ENCODE results near the gene HJURP. TPM values are rescaled to one million over a fixed set of nuclear protein-coding genes. Genes with fewer than 3 reads are reported as not detected.

HJURP gene
- total RNA-seq, 6 experiments from 2014 or later = 0.27 to 2.5 (median 0.89) TPM

- Histone ChIP-seq H3K27me3 (no peaks in the 10 kb centered on the region), H3K27ac (no peak overlapping the region), H3K4me1 (peaks cover 0 to 13% (median 0%) of the 10 kb centered on the region in 4 donors), H3K9me3 (no peaks in the 10 kb centered on the region), H3K36me3 (no peaks in the 10 kb centered on the region), H3K4me3 (no peak overlapping the region)
- intact Hi-C loops (cut with DNase I) = no loop called here
- no peak for ATAC-seq
- DNase-seq = no peak
- TF ChIP-seq POLR2A (IDR thresholded peaks at IDR 0.05) = no peak
- TF ChIP-seq, protein P1, sequence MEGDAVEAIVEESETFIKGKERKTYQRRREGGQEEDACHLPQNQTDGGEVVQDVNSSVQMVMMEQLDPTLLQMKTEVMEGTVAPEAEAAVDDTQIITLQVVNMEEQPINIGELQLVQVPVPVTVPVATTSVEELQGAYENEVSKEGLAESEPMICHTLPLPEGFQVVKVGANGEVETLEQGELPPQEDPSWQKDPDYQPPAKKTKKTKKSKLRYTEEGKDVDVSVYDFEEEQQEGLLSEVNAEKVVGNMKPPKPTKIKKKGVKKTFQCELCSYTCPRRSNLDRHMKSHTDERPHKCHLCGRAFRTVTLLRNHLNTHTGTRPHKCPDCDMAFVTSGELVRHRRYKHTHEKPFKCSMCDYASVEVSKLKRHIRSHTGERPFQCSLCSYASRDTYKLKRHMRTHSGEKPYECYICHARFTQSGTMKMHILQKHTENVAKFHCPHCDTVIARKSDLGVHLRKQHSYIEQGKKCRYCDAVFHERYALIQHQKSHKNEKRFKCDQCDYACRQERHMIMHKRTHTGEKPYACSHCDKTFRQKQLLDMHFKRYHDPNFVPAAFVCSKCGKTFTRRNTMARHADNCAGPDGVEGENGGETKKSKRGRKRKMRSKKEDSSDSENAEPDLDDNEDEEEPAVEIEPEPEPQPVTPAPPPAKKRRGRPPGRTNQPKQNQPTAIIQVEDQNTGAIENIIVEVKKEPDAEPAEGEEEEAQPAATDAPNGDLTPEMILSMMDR (IDR thresholded peaks at IDR 0.05) = no peak
- WGBS (ENCODE audit: insufficient coverage, low coverage, low lambda C conversion rate, missing lambda C conversion rate) = 88% methylated on average over 6 of the region's 6 CpGs
Observed at GRCh38 chr2:233815861-233816260, 38.5 kb downstream of the HJURP start.

DNA sequence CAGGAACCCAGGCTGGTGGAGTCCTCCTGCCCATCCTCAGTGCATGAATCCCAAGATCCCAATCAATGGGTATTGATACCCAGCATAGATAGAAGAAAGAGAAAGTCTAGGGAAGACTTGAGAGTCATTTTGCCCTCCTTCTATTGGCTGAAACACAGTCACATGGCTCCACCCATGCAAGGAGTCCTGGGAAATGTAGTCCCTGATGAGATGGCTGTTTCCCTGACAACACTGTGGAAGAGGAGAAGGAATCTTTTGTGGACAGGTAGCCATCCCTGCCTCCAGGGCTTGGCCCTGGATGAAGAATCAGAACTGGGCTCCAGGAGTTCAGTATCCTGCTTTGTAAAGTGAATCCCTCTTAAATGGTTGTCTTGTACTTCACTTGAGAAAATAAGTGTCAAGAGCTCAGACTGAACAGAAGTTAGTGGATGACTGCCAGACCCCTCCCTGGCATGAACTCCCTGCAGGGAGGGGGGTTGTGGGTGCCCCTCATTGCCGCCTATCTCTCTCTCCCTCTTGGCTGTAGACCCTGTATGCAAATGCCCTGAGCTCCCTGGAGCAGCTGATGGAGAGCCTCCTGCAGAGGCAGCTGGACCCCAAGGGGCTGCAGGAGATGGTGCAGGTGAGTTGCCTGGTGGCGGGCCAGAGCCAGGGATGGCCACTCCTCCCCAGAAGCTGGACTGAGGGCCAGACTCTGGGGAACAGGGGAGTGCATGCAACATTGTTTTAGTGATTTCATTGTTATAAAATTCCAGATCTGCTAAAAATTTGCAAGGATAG is 40.1 kb downstream of the HJURP start:
- Histone ChIP-seq H3K9me3 (no peaks in the 10 kb centered on the region), H3K4me3 (no peak overlapping the region), H3K36me3 (no peaks in the 10 kb centered on the region), H3K27me3 (no peaks in the 10 kb centered on the region), H3K27ac (no peak overlapping the region), H3K4me1 (peaks cover 0 to 13% (median 0%) of the 10 kb centered on the region in 4 donors)
- TF ChIP-seq POLR2A (IDR thresholded peaks at IDR 0.05) = no peak
- TF ChIP-seq, protein P1 (IDR thresholded peaks at IDR 0.05) = no peak
- 85% methylated on average over 2 of the region's 2 CpGs for WGBS (ENCODE audit: insufficient coverage, low coverage, low lambda C conversion rate, missing lambda C conversion rate)
- DNase-seq = peak in 1 of 3 donors; percentile 20
- intact Hi-C loops (cut with DNase I) = no loop called here
- ATAC-seq = no peak

DNA sequence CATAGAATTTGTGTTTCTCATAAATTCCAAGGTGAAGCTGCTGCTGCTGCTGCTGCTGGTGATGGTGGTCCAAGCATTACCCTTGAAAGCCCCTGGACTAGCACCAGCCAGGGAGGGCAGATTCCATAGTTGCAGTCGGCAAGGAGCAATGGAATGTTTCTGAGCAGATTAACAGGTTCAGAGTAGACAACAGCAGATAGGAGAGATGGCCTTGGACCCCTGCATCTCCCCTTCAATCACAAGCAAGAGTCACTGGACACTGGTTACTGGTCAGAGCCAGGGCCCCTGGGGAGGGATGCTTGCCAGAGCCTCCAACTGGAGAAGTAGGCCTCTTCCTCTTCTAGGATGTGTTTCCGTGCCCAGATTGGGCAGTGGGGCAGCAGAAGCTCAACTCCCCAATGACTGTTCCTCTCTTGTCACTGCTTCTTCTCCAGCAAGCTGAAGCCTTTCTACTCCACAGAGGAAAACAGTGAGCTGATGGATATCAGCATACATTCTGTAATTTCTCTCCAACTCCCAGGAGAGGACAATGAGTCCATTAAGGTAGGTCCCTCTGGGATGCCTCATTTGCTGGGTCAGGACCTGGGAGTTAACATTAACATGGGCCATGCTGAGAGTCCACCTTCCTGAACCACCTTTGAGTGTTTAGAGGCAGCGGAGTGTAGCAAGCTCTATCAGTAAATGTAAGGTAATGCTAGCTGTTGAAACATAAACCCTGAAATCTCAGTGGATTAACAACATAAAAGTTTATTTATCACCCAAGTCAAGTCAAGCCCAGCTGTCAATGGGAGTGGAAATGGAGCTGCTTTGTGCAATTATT is 40.9 kb downstream of the HJURP start:
- Histone ChIP-seq H3K27me3 (no peaks in the 10 kb centered on the region), H3K4me3 (no peak overlapping the region), H3K36me3 (no peaks in the 10 kb centered on the region), H3K4me1 (peaks cover 0 to 7% (median 0%) of the 10 kb centered on the region in 4 donors), H3K27ac (no peak overlapping the region), H3K9me3 (no peaks in the 10 kb centered on the region)
- intact Hi-C loops (cut with DNase I) = no loop called here
- DNase-seq (no peak), ATAC-seq (no peak)
- TF ChIP-seq POLR2A (IDR thresholded peaks at IDR 0.05) = no peak
- TF ChIP-seq, protein P1 (IDR thresholded peaks at IDR 0.05) = no peak
- WGBS (ENCODE audit: insufficient coverage, low coverage, low lambda C conversion rate, missing lambda C conversion rate) = 100% methylated on average over 1 of the region's 3 CpGs

DNA sequence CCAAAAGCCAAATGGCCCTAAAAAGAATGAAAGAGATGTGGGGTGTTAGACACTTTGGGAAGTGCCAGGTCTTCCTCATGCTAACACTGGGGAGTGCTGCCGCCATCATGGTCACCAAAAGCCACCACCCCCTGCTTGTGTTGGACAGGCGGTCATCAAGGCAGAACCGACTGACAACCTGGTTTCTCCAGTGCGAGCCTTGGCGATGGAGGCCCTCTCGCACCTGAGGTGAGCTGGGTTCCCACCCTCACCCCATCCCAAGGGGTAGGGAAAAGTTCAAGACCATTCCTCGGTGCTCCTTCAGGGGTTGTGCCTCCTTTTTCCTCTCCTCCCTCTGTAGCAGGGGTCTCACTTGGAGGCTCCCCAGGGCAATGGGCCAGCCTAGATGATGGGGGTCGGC is 42.6 kb downstream of the HJURP start:
- Histone ChIP-seq H3K9me3 (no peaks in the 10 kb centered on the region), H3K36me3 (no peaks in the 10 kb centered on the region), H3K27me3 (no peaks in the 10 kb centered on the region), H3K4me1 (no peaks in the 10 kb centered on the region), H3K4me3 (no peak overlapping the region), H3K27ac (no peak overlapping the region)
- ATAC-seq (no peak), DNase-seq (peak in 1 of 3 donors; percentile 22)
- TF ChIP-seq POLR2A (IDR thresholded peaks at IDR 0.05) = no peak
- TF ChIP-seq, protein P1 (IDR thresholded peaks at IDR 0.05) = no peak
- WGBS (ENCODE audit: insufficient coverage, low coverage, low lambda C conversion rate, missing lambda C conversion rate) = 50% methylated on average over 1 of the region's 8 CpGs
- intact Hi-C loops (cut with DNase I) = no loop called here
